NCI-H510A treated with DMSO at 0.1 percent for 48 hours (cell line): ENCODE data around the gene DHPS.
A peak's percentile ranks its signal among the peaks of the same experiment; 100 is the strongest.
"Not testable (repeated sequence)": the region's sequence is repeated elsewhere in the genome, so short reads cannot be mapped to it uniquely, and the experiment has no call there.

Experiments
- DNase-seq: peaks from one replicate; lab custom pipeline; 2025; lab: John Stamatoyannopoulos, UW

The DHPS gene

GRCh38 chr19:12646551-12646950 lies 35.1 kb downstream of the DHPS start:
- no peak for DNase-seq

DNA sequence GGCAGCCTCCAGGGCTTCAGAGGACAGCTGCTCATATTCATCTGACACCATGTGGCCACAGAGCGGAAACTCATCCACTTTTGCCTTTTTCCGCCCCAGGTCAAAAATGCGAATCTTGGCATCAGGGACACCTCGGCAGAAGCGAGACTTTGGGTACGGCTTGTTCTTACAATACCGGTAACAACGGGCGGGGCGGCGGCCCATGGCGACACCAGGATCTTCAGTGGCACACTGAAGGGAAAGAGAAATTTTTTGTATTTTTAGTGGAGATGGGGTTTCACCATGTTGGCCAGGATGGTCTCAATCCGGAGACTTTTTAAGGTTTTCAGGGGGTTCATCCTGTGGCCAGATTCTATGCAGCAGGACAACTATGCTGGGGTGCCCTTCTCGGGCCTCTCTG lies 38.0 kb downstream of the DHPS start:
- not testable (repeated sequence) for DNase-seq

GRCh38 chr19:12642506-12642905 lies 39.2 kb downstream of the DHPS start:
- no peak for DNase-seq

DNA sequence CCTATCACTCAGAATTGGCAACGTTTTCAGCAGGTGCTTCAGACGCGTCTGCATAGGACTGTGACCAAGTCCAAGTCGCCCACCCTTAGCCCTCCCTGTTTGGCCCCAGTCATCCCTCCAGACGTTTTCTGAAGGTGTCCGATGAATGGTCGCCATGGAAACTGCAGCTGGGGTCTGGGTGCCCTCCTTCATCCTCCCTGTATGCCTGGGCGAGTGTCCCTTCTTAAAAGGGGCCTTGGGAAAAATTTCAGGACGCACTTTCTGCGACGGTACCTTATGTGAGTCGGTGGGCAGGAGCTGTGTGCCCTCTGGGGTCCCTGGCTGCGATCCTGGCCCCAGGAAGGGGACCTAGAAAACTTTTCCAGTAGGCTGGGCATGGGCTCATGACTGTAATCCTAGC lies 40.2 kb downstream of the DHPS start:
- no peak for DNase-seq

DNA sequence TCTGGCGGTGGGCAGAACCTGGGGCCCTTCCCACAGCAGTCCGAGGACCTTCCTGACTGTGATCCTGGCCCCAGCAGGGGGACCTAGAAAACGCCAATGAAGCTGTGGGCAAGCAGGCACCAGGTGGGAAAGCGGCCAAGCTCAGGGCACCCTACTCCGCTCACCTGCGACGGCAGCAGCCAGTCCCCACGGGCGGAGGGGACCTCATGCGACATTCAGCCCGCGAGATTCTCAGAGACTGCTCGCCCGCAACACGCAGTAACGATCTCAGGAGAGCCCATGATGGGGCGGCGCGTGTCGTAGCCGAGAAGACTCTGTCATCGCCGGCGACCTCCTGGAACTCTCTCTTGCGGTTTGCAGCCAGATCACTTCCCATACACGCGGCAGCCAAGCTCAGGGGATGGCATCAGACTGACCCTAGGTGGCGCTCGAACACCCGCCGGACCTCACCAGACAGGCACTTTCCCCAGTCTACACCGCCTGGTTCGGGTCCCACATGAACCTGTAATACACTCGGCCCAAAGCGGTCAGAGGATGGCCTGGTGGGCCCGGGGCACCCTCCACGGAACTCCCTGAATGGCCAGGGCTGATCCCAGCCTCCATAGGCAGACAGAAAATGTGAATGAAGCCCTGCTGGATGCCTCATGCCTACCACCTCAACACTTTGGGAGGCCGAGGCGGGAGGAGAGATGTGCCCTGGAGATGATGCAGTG lies 41.6 kb downstream of the DHPS start:
- peak; percentile 41 for DNase-seq

DNA sequence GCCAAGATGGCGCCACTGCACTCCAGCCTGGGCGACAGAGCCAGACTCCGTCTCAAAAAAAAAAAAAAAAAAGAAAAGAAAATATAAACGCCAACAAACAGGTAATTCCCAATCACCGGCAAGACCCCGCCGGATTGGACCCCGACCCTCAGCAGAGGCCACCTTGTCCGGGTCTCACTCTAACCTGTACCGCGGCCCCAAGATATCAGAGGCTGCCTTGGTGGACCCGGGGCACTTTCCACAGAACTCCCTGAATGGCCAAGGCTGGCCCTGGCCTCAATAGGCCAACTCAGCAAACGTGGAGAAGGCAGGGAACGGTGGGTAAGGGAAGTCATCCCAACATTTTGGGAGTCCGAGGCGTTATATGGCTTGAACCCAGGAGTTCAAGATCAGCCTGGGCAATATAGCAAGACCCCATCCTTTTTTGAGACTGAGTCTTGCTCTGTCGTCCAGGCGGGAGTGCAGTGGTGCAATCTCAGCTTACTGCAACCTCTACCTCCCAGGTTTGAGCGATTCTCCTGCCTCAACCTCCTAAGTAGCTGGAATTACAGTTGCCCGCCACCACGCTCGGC lies 43.0 kb downstream of the DHPS start:
- DNase-seq, result no peak

- no peak for DNase-seq
These were observed 45.0 kb downstream of the DHPS start for GRCh38 chr19:12636631-12637030.

- DNase-seq, result no peak
These were observed 52.5 kb downstream of the DHPS start for GRCh38 chr19:12629215-12629614.

GRCh38 chr19:12628040-12629022 lies 53.3 kb downstream of the DHPS start:
- DNase-seq, result no peak

DNA sequence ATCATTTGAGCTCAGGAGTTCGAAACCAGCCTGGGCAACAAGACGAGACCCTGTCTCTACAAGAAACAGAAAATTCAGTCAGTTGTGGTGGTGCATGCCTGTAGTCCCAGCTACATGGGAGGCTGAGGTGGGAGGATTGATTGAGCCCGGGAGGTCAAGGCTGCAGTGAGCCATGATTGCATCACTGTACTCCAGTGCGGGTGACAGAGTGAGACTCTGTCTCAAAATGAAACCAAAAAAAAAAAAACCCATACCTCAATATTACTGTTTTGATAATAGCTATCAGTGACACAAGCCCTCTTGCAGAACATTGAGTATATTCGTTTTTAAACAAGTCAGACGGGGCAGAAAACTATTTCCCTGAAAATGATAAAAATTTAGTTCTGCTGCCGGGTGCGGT lies 54.7 kb downstream of the DHPS start:
- DNase-seq, result no peak
